Measurements from ENCODE around the gene MYMK. TPM values are rescaled to one million over a fixed set of nuclear protein-coding genes. Genes with fewer than 3 reads are reported as not detected.

Gene MYMK
- total RNA-seq, 1 donor from 2014 or later = not detected

DNA sequence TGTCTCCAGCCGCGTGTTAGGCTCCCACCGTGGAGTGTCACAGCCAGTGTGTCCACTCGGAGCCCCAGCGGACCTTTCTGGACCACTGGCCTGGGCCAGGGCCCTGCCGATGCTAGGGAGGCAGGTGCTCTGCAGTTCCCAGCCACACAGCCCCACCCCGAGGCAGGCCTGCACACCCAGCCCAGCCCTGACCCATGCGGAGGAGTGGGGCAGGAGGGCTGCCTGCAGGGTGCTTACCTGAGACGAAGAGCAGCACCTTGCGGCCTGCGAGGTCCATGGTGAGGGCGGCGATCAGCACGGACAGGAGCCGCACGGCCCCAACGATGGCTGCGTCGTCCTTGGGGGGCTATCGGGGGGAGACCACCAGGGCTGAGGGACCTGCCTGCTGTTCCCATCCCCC, 51.0 kb downstream of the MYMK start:
- peaks cover 3% of the 10 kb centered on the region for H3K36me3 Mint-ChIP-seq
- no peak overlapping the region for H3K27ac Mint-ChIP-seq
- H3K4me1 Mint-ChIP-seq = no peaks in the 10 kb centered on the region
- TF ChIP-seq, protein P1, sequence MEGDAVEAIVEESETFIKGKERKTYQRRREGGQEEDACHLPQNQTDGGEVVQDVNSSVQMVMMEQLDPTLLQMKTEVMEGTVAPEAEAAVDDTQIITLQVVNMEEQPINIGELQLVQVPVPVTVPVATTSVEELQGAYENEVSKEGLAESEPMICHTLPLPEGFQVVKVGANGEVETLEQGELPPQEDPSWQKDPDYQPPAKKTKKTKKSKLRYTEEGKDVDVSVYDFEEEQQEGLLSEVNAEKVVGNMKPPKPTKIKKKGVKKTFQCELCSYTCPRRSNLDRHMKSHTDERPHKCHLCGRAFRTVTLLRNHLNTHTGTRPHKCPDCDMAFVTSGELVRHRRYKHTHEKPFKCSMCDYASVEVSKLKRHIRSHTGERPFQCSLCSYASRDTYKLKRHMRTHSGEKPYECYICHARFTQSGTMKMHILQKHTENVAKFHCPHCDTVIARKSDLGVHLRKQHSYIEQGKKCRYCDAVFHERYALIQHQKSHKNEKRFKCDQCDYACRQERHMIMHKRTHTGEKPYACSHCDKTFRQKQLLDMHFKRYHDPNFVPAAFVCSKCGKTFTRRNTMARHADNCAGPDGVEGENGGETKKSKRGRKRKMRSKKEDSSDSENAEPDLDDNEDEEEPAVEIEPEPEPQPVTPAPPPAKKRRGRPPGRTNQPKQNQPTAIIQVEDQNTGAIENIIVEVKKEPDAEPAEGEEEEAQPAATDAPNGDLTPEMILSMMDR (IDR thresholded peaks at IDR 0.05; ENCODE audit: unreplicated experiment) = no peak
- no peak for DNase-seq (ENCODE audit: low spot score in 2 of 2, unreplicated experiment in 2 of 2)
- no peaks in the 10 kb centered on the region for H3K9me3 Mint-ChIP-seq
- no peak overlapping the region for H3K4me3 Mint-ChIP-seq
- H3K27me3 Mint-ChIP-seq (ENCODE audit: low read depth) = no peaks in the 10 kb centered on the region

DNA sequence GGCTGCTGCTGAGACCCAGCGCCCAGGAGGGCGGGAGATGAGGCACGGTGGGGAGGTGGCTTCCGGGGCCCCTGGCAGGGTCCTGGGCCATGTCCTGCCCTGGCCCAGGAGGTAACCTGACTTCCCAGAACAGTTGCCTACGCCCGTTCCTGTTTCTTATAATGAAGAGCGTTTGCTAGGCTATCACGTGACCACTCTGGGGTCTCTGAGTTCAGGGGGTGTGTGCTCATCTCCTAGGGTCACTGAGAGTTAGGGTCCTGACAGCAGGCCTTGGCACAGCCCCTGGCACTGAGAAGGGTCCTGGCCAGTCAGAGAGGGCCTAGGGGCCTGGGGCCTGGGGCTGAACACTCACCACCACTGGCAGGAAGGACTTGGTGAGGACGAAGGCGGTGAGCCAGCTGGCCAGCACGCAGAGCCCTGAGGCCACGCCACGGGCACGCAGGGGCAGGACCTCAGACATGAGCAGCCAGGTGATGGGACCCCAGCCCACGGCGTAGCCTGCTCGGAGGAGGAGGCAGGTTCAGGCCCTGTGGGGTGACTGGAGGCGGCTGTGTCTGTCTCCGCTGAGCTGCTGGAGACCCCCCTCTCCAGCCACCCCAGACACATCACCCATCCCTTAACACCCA, 51.9 kb downstream of the MYMK start:
- Mint-ChIP-seq H3K4me1 (no peaks in the 10 kb centered on the region), H3K36me3 (peaks cover 3% of the 10 kb centered on the region), H3K27me3 (ENCODE audit: low read depth) (no peaks in the 10 kb centered on the region), H3K4me3 (no peak overlapping the region), H3K9me3 (no peaks in the 10 kb centered on the region), H3K27ac (no peak overlapping the region)
- DNase-seq (ENCODE audit: low spot score in 2 of 2, unreplicated experiment in 2 of 2) = no peak
- TF ChIP-seq, protein P1 (IDR thresholded peaks at IDR 0.05; ENCODE audit: unreplicated experiment) = no peak

DNA sequence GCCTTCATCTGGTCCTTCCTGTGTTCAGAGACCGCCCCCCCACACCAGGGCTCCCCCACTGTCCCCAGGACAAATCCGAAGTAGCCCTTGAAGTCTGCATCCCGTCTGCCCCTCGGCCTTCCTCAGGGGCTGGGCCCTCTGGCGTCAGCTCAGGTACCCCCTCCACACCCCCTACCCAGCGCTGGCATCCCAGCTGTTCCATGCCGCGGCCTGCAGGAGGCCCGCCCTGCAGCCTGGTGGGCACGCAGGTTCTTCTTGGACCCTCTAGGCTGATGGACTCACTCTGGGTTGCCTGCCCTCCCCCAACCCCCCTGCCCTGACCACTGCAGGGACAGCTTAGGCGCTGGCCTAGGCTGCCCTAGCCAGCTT, 52.5 kb downstream of the MYMK start:
- DNase-seq (ENCODE audit: low spot score in 2 of 2, unreplicated experiment in 2 of 2) = no peak
- H3K4me1 Mint-ChIP-seq = no peaks in the 10 kb centered on the region
- H3K9me3 Mint-ChIP-seq = no peaks in the 10 kb centered on the region
- no peak overlapping the region for H3K27ac Mint-ChIP-seq
- H3K36me3 Mint-ChIP-seq = peaks cover 3% of the 10 kb centered on the region
- no peaks in the 10 kb centered on the region for H3K27me3 Mint-ChIP-seq (ENCODE audit: low read depth)
- no peak overlapping the region for H3K4me3 Mint-ChIP-seq
- TF ChIP-seq, protein P1 (IDR thresholded peaks at IDR 0.05; ENCODE audit: unreplicated experiment) = no peak

DNA sequence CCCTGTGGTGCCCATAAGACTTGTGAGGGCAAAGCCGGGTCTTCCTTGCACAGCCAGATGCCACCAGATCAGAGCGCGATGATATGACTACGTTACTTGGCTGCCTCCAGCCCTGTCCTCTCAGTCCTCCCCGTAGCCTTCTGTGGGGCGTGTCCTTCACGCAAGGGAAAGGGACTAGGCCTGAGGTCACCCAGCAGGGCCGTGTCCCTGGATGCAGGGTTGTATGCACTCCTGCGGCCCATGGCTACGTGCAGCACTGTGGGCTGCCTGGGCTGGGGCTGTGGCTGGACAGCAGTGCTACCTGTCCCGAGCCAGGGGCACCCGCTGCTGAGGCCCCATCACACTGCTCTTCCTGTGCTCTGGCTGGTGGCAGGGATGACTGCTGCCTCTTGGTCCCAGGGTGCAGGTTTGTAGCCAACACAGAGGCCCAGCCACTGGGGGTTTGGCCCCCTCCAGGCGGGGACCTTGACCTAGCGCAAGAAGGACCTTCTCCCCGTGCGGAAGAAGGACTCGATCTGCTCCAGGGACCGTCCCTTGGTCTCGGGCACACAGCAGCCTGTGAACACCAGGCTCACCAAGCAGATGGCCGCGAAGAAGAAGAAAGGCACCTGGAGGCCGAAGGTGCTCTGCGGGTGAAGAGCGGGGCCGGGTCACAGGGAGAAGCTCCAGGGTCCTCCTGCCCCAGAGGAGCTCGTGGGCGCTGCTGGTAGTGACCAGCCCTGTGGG, 53.0 kb downstream of the MYMK start:
- no peaks in the 10 kb centered on the region for H3K4me1 Mint-ChIP-seq
- no peaks in the 10 kb centered on the region for H3K27me3 Mint-ChIP-seq (ENCODE audit: low read depth)
- DNase-seq (ENCODE audit: low spot score in 2 of 2, unreplicated experiment in 2 of 2) = no peak
- TF ChIP-seq, protein P1 (IDR thresholded peaks at IDR 0.05; ENCODE audit: unreplicated experiment) = no peak
- no peak overlapping the region for H3K27ac Mint-ChIP-seq
- H3K36me3 Mint-ChIP-seq = peaks cover 3% of the 10 kb centered on the region
- H3K9me3 Mint-ChIP-seq = no peaks in the 10 kb centered on the region
- H3K4me3 Mint-ChIP-seq = no peak overlapping the region

DNA sequence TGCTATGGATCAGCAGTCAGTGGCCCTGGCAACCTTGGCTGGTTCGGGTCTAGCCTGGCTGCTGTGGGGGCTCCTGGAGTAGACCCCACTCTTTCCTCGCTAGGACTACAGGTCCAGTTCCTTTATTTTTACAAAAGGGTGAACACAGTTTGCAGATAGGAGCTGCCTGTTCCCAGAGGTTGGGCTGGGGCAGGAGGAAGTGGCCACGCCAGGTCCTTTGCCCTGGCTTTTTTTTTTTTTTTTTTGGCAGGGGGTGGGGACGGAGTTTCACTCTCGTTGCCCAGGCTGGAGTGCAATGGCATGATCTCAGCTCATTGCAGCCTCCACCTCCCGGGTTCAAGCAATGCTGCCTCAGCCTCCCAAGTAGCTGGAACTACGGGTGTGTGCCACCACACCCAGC, 53.8 kb downstream of the MYMK start:
- no peaks in the 10 kb centered on the region for H3K27me3 Mint-ChIP-seq (ENCODE audit: low read depth)
- peaks cover 3% of the 10 kb centered on the region for H3K36me3 Mint-ChIP-seq
- H3K9me3 Mint-ChIP-seq = no peaks in the 10 kb centered on the region
- TF ChIP-seq, protein P1 (IDR thresholded peaks at IDR 0.05; ENCODE audit: unreplicated experiment) = no peak
- H3K4me3 Mint-ChIP-seq = no peak overlapping the region
- H3K27ac Mint-ChIP-seq = no peak overlapping the region
- DNase-seq (ENCODE audit: low spot score in 2 of 2, unreplicated experiment in 2 of 2) = no peak
- no peaks in the 10 kb centered on the region for H3K4me1 Mint-ChIP-seq
